ENCODE measurements around the gene TOLLIP.
A peak's percentile ranks its signal among the peaks of the same experiment; 100 is the strongest.
"Not testable (repeated sequence)": the region's sequence is repeated elsewhere in the genome, so short reads cannot be mapped to it uniquely, and the experiment has no call there.

The TOLLIP gene

DNA sequence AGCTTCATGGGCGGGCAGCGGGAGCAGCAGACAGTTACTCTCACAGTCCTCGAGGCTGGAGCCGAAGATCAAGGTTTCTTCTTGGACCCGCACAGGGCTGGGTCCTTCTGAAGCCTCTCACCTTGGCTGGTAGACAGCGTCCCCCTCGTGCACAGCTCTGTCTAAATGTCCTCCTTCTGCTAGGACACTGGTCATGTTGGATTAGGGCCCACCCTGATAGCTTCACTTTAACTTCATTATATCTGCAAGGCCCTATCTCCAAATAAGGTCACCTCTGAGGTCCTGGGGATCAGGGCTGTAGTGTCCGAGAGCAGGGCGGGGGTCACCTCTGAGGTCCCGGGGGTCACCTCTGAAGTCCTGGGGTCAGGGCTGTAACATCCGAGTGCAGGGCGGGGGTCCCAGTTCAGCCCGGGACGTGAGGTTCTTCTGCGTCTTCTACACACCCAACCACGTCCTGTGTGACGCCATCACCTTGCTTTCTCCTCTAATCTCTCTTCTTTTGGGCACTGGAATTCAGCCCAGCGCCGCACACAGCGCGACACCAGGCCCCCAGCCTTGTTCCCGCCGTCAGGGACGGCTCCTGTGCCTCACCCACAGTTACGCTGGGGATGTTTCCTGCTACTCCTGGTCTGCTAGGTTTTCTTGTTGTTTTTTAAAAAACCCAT, 34.1 kb upstream of the TOLLIP start:
- no peak for DNase-seq

DNA sequence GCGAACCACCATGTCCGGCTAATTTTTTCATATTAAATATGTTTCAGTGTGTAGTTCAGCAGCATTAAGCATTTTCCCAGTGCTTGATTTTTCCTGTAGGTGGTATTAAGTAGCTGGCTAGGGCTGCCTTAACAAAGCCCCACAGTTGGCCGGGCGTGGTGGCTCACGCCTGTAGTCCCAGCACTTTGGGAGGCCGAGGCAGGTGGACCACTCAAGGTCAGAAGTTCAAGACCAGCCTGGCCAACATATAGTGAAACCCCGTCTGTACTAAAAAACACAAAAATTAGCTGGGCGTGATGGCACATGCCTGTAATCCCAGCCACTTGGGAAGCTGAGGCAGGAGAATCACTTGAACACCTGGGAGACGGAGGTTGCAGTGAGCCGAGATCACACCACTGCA, 33.5 kb upstream of the TOLLIP start:
- no peak for DNase-seq

DNA sequence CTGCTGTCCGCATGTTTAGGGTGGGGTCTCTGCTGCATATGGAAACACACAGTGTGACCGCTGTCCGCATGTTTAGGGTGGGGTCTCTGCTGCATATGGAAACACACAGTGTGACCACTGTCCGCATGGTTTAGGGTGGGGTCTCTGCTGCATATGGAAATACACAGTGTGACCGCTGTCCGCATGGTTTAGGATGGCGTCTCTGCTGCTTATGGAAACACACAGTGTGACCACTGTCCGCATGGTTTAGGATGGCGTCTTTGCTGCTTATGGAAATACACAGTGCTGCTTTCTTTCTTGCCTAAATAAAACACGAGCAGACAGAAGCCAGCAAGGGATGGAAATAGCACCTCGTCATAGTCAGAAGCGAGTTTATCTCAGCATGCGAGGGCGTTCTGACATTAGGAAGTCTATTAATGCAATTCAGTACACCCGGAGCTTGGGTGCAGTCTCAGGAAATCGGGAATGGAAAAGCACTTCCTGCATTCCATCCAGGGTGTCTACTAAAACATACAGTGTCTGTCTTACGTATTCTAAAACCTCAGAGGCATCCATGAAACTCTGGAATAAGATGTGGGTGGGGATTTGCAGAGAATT, 32.6 kb upstream of the TOLLIP start:
- peak; percentile 43 for DNase-seq

DNA sequence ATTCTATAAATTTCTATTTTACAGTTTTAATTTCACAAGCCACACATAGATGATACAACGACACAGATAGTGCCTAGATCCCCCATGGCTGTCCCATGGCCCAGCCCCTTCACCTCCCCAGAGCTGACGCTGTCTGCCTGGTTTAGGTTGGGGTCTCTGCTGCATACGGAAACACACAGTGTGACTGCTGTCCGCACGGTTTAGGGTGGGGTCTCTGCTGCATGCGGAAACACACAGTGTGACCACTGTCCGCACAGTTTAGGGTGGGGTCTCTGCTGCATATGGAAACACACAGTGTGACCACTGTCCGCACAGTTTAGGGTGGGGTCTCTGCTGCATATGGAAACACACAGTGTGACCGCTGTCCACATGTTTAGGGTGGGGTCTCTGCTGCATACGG, 31.8 kb upstream of the TOLLIP start:
- DNase-seq: not testable (repeated sequence)

DNA sequence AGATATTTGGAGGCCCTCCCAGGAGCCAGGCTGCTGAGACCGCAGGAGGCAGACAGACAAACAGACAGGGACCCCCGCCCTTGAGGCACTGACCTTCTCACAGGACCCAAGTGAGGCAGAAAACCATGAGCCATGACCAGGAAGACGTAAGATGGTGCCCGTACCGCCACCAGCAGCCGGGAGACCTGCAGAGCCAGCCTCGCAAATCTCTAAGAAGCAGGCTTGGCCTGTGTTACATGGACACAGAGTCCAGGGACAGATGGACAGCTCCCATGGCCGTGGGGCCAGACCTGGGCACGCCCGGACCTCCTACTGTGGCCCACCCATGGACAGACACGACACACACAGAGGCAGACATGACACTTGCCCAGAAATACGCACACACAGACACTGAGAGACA, 30.7 kb upstream of the TOLLIP start:
- no peak for DNase-seq

DNA sequence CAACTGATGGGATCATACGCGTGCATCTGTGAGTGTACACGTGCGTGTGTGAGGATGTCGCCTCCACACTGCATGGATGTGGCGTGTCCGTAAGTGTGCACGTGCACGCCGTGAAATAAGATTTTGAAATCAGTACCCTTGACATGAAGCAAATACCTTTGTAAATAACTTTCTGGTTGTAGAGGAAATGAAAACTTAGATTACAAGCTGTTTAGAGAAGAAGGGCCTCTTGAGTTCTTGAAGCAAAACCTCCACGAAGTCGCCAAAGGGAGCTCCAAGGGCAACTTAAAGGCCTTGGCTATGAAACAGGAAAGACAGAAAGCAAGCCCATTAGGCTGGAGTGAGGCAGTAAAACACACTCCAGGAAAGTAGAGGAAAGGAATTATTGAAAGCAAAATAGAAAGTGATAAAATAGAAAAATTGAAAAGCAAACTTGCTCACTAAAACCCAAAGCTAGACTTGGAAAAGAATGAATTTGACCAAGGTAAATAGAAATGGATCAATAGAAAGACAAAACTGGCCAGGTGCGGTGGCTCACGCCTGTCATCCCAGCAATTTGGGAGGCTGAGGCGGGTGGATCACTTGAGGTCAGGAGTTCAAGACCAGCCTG, 29.7 kb upstream of the TOLLIP start:
- DNase-seq: peak; percentile 7

DNA sequence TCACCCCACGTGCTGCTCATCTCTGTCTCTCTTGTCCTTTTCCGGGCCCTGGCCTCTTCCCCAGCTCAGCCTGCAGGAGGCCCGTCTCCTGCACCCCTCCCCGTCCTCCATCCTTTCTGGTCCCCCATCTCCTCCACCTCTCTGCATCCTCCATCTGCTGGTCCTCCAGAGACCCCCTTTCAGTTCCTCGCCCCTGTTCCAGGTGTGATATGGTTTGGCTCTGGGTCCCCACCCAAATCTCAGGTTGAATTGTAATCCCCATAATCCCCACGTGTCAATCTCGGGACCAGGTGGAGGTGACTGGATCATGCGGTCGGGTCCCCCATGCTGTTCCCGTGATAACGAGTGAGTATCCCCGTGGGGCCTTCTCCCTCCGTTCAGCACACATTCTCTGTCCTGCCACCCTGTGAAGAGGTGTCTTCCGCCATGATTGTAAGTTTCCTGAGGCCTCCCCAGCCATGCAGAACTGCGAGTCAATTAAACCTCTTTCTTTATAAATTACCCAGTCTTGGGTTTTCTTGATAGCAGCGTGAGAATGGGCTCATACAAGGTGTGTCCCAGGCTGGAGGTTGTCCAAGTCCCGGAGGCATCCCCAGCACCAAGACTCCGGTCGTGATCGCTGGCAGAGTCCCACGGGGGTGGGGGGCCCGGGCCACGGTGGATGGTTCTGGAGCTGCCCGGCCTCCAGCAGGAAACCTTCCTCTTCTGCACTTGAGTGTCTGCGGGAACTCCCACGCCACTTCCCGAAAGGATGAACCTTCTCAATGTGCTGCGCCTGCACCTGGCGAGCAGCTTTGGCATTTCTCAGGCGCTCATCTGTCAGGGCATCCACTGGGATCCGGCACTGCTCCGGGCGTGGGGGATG, 29.0 kb upstream of the TOLLIP start:
- DNase-seq: no peak

DNA sequence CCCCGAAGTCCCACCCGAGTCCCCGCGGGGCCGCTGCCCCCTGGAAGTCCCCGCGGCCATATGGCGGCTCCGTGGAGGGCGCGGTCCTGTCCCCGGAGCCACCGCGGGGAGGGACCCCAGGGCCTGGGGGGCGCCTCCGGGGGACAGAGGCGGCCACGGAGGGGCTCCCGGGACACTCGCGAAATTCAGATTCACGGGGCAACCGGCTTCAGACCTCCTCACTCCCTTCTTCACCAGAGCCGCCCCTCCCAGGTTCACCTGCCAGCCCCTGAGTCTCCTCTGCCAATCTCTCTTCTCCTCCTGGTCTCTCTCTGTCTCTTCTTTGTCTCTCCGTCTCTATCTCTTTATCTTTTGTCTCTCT, 28.2 kb upstream of the TOLLIP start:
- no peak for DNase-seq

DNA sequence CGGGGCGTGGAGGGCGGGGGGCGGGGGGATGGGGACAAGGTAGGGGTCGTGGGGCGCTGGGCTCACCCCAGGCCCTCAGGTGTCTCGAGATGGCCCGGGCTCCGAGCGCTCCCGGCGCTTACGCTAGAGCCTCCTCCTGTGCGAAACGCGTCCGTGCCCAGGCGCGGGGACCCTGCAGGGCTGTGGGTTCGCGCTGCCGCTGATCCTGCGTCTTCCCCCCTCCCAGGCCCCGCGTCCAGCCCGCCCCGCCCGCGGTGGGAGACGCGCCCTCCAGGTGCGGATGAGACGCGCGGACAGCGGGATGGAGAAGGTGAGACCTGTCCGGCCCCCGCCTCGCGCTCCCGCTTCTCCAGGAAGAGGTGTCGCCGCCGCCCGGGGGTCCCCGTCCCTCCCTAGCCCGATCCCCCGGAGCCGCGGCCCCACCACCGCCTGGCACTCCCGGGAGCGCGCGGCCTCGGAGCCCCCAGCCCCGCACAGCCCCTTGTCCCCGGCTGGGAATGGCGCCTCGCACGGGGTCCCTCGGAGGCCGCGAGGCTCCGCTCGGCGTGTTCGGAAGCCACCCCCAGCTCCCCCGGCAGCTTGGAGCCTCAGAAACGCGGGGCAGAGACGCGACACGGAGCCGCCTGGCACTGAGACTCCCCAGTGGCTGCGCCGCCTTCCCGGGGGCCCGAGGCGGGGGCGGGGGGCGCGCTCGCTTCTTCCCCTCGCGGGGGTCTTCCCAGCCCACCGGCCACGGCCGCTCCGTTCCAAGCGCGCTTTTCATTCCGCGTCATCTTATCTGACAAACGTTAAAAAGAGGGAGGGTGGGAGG, 27.6 kb upstream of the TOLLIP start:
- no peak for DNase-seq

DNA sequence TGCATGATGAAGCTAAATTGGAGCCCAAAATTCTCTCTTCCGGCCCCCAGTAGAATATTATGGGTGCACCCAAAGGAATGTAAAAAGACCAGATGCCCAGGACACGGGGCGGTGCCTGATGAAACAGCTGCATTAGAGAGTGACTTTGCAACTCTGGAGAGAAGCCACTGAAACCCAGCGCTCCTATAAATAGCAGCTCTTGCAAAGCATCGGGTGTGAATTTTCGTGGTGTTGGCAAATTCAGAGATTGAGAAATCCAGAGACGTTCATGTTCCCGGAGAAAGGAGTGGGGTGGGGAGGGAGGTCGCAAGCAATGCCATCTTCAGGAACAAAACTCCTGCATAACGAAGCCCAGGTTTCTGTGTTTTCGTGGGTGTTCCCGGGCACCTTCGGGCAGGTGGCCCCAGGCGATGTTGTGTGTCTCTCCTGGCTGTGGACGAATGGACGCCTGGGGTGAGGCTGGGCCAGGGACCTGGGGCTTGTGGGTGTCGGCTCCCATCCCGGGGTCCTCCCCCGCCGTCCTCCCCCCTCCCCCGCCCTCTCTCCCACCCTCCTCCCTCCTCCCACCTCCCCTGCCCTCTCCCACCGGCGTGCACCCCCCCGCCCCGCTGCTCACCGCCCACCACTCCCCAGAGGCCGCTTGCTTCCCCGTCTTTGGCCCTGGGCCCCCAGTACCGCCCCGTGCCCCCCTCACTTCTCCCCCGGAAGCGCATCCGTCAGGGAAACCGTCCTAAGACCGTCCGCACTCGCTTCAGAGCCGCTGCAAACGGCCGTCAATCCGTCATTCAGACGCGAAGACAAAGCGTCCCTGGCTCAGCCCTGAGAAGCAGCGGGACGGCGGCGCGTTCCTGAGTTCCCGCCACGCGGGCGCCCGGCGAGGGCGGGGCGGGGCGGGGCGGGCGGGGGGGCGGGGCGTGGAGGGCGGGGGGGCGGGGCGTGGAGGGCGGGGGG, 26.7 kb upstream of the TOLLIP start:
- DNase-seq: peak; percentile 75

DNA sequence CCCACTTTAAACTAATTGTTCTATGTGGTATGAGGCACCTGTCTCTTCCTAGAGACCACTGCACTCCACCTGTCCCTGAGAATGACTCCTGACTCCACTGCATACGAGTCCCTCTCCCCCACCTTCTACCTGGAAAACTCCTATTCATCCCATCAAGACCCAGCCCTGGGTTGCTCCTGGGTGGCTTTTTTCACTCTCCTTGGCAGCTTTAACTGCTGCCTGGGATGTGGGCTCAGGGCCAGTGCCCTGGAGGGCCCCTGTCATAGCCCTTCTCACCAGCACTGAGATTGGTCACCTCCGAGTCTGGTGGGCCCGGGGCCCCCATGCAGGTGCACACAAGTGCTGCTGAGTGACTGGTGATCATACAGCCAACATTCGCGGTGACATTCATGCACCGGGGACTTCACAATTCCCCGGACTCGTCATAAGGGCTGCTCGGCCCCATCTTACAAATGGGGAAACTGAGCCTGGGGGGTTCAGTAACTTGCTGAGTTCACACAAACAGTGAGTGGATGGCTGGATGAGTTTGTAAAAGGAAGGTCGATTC, 25.9 kb upstream of the TOLLIP start:
- no peak for DNase-seq

DNA sequence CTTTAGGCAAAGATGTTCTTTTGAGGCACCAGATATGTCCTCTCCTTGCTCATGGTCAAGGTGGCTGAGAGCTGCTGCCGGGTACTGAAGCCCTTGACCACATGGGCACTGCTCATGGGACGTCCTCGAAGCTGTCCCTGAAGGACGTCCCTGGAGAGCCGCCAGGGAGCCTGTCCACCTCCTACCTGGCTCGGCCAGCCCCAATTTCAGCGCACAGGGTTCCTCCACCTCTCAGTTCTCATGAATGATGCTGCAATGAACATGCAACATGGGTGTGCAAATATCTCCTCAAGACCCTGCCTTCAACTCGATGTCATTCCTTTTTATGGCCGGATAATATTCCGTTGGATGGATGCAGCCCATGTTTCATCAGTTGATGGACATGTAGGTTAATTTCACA, 24.4 kb upstream of the TOLLIP start:
- DNase-seq: no peak

DNA sequence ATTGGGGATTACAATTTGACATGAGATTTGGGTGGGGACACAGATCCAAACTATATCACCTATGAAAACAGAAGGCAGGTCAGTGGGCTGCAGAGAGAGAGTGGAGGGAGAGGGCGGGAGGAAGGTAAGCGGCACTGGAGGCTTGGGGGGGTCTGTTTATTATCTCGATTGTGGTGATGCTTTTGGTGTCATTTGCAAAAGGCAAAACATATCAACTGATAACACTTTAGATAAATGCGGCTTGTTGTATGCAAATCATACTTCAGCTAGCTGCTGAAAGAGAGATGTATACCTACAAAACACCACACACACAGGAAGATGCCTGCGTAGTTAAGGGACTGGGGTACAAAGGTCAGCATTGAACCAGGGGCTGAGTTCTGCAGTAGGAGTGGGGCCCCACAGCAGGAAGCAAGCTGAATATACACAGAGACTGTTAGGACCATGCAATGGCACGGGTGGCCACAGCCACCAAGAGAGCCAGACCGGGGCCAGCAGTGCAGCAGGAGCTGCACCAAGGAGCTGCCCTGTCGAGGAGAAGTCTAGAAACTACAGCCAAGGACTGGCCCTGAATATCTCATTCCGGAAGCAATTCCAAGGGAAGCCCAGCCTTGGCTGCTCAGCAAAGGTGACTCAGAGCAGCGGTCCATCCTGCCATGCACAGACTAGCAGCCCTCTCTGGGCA, 23.8 kb upstream of the TOLLIP start:
- no peak for DNase-seq

DNA sequence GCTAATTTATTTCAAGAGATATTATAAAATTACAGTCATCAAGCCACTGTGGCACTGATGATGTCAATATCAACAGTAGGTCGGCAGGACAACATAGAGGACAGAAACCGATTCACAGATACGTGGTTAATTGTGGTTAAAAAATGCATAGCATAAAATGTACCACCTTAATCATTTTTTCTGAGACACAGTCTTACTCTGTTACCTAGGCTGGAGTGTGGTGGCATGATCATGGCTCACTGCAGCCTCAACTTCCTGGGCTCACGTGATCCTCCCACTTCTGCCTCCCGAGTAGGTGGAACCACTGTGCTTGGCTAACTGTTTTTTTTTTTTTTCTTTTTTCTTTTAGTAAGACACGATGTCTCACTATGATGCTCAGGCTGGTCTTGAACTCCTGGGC, 21.0 kb upstream of the TOLLIP start:
- DNase-seq: no peak

DNA sequence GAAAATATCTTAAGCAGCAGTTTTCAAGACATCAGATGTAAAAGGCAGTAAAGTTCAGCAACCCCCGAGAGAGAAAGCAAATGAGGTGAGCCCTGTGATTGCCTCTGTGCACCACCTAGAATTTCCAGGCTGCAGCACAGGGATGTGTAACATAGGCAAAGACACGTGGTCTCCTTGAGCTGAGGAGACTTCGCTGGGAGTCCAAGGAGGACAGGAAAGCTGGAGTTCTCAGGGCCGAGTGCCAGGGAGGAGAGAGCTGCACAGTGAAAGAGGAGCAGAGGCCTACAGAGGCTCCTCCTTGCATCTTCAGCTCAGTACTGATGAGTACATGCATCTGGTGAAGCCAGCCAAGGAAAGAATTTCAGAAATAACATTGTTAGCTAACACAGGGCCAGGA, 17.6 kb upstream of the TOLLIP start:
- peak; percentile 62 for DNase-seq

DNA sequence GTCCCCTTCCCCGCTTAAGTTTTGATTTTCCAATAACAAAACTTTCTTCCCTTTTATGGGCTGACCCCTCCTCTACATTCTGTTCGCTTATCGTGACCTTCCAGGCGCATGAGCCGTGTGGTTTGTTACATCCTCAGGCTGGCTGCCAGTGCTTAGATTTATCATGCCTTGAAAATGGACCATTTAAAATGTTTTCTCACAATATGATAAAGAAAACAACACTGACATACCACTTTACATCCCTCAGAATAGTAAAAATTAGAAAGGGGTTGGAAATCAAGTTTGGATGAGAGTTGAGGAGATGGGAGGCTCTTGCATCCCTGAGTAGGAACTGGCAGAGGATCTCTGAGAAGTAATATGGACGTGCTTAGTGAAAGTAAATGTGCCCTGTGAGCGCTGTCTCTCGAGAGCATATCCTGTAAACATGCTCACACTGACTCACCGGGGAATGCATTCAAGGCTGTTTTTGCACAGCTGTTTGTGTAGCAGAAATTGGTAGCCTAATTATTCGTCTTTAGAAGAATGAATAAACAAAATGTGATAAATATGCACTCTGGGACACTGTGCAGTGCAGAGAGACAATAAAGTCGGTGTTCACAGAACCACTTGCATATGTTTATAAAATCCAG, 17.1 kb upstream of the TOLLIP start:
- peak; percentile 79 for DNase-seq

DNA sequence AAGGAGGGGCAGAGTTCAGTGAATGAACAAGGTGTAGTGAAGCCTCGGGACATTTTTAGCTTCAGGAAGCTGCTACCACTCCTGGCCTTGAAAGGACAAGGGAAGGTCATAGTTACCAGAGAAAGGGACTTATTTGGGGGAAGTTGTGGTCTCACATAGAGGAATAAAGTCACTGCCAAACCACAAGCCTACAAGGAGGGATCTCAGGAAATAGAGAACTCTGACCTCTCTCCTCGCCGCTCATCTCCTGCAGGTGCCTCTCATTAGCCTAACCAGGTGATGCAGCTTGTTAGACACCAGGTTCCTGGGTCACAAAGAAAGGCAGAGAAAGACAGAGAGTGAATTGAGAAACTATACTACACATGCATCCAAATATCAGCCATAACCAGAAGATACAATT, 14.3 kb upstream of the TOLLIP start:
- DNase-seq: no peak

DNA sequence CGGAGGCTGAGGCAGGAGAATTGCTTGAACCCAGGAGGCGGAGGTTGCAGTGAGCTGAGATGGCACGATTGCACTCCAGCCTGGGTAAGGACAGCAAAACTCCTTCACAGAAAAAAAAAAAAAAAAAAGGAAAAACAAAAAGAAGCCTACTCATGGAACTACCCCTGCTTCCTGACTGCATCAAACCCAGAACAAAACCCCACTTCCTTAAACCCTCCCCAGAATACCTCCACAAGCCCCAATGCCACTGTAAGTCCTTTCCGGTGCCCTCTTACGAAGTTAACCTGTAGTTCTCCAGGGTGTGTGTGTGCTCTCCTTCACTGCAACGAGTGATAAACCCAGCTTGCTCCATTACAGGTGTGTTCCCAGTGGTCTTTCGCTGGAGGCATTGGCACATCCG, 8.6 kb upstream of the TOLLIP start:
- no peak for DNase-seq

DNA sequence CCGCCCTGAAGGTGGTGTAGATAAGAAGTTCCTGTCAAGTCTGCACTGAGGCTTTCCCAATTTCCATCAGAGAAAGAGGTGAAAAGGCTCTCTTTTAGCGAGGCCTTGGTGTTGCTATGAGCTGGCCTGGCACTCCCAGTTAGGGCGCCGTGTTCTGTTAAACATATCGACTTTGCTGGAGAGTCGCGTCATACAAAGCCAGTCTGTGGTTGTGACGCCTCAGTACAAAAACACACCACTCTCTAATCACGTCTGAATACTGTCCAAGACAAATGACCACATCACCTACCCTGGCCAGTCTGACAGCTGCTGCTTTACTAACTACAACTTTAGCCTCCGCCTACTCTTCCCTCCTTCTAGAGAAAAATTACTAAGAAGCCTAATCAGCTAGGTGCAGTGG, 8.0 kb upstream of the TOLLIP start:
- DNase-seq: no peak

DNA sequence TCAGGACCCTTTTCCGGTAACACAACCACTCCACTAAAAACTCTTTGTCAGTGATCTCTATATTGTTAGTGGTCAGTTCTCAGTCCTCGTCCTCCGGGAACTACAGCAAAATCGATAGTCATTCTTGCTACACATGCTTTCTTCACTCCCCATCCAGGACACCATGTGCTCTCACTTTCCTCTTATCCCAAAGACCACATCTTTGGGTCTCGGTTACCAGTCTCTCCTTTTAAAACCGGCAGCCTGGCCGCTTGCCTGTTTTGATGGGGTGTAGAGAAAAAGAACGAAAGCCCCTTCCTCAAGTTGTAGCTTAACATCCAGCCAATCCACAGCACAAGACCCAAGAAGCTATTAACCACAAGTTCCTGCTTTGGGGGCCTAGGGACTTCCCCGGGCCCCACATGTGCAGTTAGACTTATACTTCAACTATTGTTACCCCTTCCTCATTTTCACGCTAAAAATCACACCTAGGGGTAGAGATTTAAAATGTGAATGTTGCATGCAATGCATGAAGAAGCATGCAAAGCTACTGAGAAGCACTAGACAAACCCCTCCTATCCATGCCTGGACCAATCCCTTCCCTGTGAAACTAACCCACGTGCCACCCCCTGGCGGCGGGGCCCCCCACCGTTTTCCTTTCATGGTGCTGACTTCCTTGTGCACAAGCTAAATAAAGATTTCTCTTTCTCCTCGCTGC, 1.5 kb upstream of the TOLLIP start:
- DNase-seq: no peak
